ENCODE measurements around the gene POLR3A.
"Not testable (repeated sequence)": the region's sequence is repeated elsewhere in the genome, so short reads cannot be mapped to it uniquely, and the experiment has no call there.

The POLR3A gene

GRCh38 chr10:78015546-78015945, 13.8 kb downstream of the POLR3A start:
- DNase-seq: no peak

- no peak for DNase-seq
Measured at GRCh38 chr10:78013564-78013963, 15.8 kb downstream of the POLR3A start.

GRCh38 chr10:78011065-78011464, 18.2 kb downstream of the POLR3A start:
- no peak for DNase-seq

GRCh38 chr10:78010278-78010677, 19.0 kb downstream of the POLR3A start:
- no peak for DNase-seq

GRCh38 chr10:78009662-78010061, 19.7 kb downstream of the POLR3A start:
- no peak for DNase-seq

GRCh38 chr10:78007172-78007571, 22.1 kb downstream of the POLR3A start:
- DNase-seq: no peak

- no peak for DNase-seq
Measured at GRCh38 chr10:78004215-78005026, 24.9 kb downstream of the POLR3A start.

- no peak for DNase-seq
Measured at GRCh38 chr10:78002541-78003288, 26.6 kb downstream of the POLR3A start.

GRCh38 chr10:78000956-78001472, 28.3 kb downstream of the POLR3A start:
- DNase-seq: no peak

GRCh38 chr10:78000206-78000605, 29.1 kb downstream of the POLR3A start:
- DNase-seq: no peak

- not testable (repeated sequence) for DNase-seq
Measured at GRCh38 chr10:77998780-77999179, 30.5 kb downstream of the POLR3A start.

GRCh38 chr10:77993620-77994019, 35.7 kb downstream of the POLR3A start:
- no peak for DNase-seq

GRCh38 chr10:77989081-77989724, 40.1 kb downstream of the POLR3A start:
- DNase-seq: no peak

GRCh38 chr10:77987671-77988255, 41.6 kb downstream of the POLR3A start:
- DNase-seq: no peak

GRCh38 chr10:77984986-77985385, 44.3 kb downstream of the POLR3A start:
- DNase-seq: no peak

- no peak for DNase-seq
Measured at GRCh38 chr10:77983384-77984341, 45.7 kb downstream of the POLR3A start.

GRCh38 chr10:77981281-77981680, 48.0 kb downstream of the POLR3A start:
- no peak for DNase-seq

GRCh38 chr10:77979221-77979620, 50.1 kb downstream of the POLR3A start:
- DNase-seq: no peak

- DNase-seq: no peak
Measured at GRCh38 chr10:77978360-77978759, 51.0 kb downstream of the POLR3A start.

- no peak for DNase-seq
Measured at GRCh38 chr10:77977934-77978333, 51.4 kb downstream of the POLR3A start.

GRCh38 chr10:77977016-77977415, 52.3 kb downstream of the POLR3A start:
- no peak for DNase-seq

All from 8988T (cell line).